H1 (cell line): ENCODE data around the gene RIGI. TPM values are rescaled to one million over a fixed set of nuclear protein-coding genes. Genes with fewer than 3 reads are reported as not detected.

Experiments
- CTCF ChIA-PET: fragments of 300-600 bp; sonication (Branson Sonifier 250); formaldehyde crosslinking; loops from one replicate; lab custom pipeline; 2021; ENCODE audit not compliant: partially characterized antibody; lab: Charles Lee
- POLR2A ChIA-PET: fragments of 300-600 bp; sonication (Branson Sonifier 250); formaldehyde crosslinking; loops from one replicate; lab custom pipeline; 2021; ENCODE audit warnings: inconsistent platforms; ENCODE audit not compliant: partially characterized antibody; lab: Charles Lee
- DNase-seq, 2 experiments: peaks; one replicate each; pipeline versions ENCODE4 v3.0.0 to v3.0.0-alpha.2; 2010 to 2022; ENCODE audit warnings: low spot score in 2 of 2, low read depth in 1 of 2, mixed read lengths in 1 of 2
- FAIRE-seq: peaks from 2 replicates; lab custom pipeline; 2011; peaks lifted over from hg19 to GRCh38; lab: Jason Lieb, UNC
- H2AFZ ChIP-seq: 2 replicates; pipeline ENCODE4 v1.8.1; 2012; ENCODE audit warnings: low read length, inconsistent platforms
- H2AK5ac ChIP-seq: 2 replicates; pipeline ENCODE4 v1.6.1; 2013; ENCODE audit warnings: low read depth, low read length
- H2BK120ac ChIP-seq: replicated peaks from 2 replicates; pipeline ENCODE3; 2013; ENCODE audit warnings: low read depth, low read length, inconsistent platforms
- H2BK12ac ChIP-seq: 2 replicates; pipeline ENCODE4 v1.6.1; 2013; ENCODE audit warnings: low read depth, low read length
- H2BK15ac ChIP-seq: 2 replicates; pipeline ENCODE4 v1.6.1; 2013; ENCODE audit warnings: low read length
- H2BK20ac ChIP-seq: 2 replicates; pipeline ENCODE4 v1.6.1; 2013; ENCODE audit warnings: low read length
- H2BK5ac ChIP-seq: 2 replicates; pipeline ENCODE4 v1.6.1; 2013; ENCODE audit warnings: low read depth, low read length
- H3K14ac ChIP-seq: 2 replicates; pipeline ENCODE4 v1.6.1; 2013; ENCODE audit warnings: inconsistent platforms; ENCODE audit not compliant: insufficient read length
- H3K18ac ChIP-seq: 2 replicates; pipeline ENCODE4 v1.6.1; 2013; ENCODE audit warnings: low read length; ENCODE audit errors: extremely low read depth
- H3K23ac ChIP-seq: 2 replicates; pipeline ENCODE4 v1.6.1; 2013; ENCODE audit warnings: inconsistent platforms; ENCODE audit not compliant: insufficient read length
- H3K23me2 ChIP-seq: 2 replicates; pipeline ENCODE4 v1.6.1; 2013; ENCODE audit warnings: low read depth, low read length
- H3K27ac ChIP-seq: 2 replicates; pipeline ENCODE4 v1.6.1; 2011; ENCODE audit warnings: low read depth, low read length, inconsistent platforms
- H3K27me3 ChIP-seq, 4 experiments: replicated peaks in 1 of 4; 1 replicate in 1 of 4; 2 replicates in 3 of 4; pipeline versions ENCODE4 v1.6.1 to v1.8.1; 2011 to 2013; ENCODE audit warnings: low read length in 3 of 4, mild to moderate bottlenecking in 3 of 4, inconsistent platforms in 2 of 4, mixed read lengths in 2 of 4, moderate library complexity in 1 of 4; ENCODE audit not compliant: control insufficient read depth in 3 of 4, insufficient read depth in 3 of 4; ENCODE audit errors: extremely low read depth in 1 of 4
- H3K36me3 ChIP-seq, 4 experiments: 2 replicates each; pipeline versions ENCODE4 v1.6.1 to v1.8.1; 2011 to 2013; ENCODE audit warnings: mild to moderate bottlenecking in 4 of 4, low read length in 3 of 4, moderate library complexity in 2 of 4, control low read depth in 1 of 4, inconsistent platforms in 1 of 4; ENCODE audit not compliant: insufficient read depth in 4 of 4, control insufficient read depth in 2 of 4
- H3K4ac ChIP-seq: replicated peaks from 2 replicates; pipeline ENCODE3; 2013; ENCODE audit warnings: low read length, low read depth, mixed read lengths, inconsistent platforms; ENCODE audit not compliant: insufficient read length
- H3K4me1 ChIP-seq, 4 experiments: replicated peaks in 1 of 4; 1 replicate in 1 of 4; 2 replicates in 3 of 4; pipeline versions ENCODE4 v1.6.1 to v1.8.1; 2011 to 2013; ENCODE audit warnings: low read length in 3 of 4, inconsistent platforms in 2 of 4, mixed read lengths in 1 of 4; ENCODE audit not compliant: insufficient read depth in 4 of 4, control insufficient read depth in 3 of 4
- H3K4me2 ChIP-seq, 2 experiments: 2 replicates each; pipeline versions ENCODE4 v1.6.1 to v1.8.1; 2011 to 2013; ENCODE audit warnings: low read depth in 2 of 2, low read length in 2 of 2, control low read depth in 1 of 2, inconsistent platforms in 1 of 2, mild to moderate bottlenecking in 1 of 2; ENCODE audit not compliant: insufficient read depth in 1 of 2
- H3K4me3 ChIP-seq, 4 experiments: fragments of 200-600, 300-600 bp in 1 of 4; sonication (generic), shearing (Covaris generic), sonication (Bioruptor Twin) in 1 of 4; 2 replicates each; pipeline versions ENCODE4 v1.5.1 to v1.8.1; 2011 to 2016; ENCODE audit warnings: low read length in 4 of 4, low read depth in 3 of 4, control low read depth in 2 of 4, inconsistent platforms in 2 of 4, mild to moderate bottlenecking in 2 of 4, mixed read lengths in 1 of 4, moderate library complexity in 1 of 4; ENCODE audit not compliant: insufficient read depth in 2 of 4; ENCODE audit errors: extremely low read depth in 1 of 4
- H3K56ac ChIP-seq: replicated peaks from 2 replicates; pipeline ENCODE3; 2013; ENCODE audit warnings: low read depth, mild to moderate bottlenecking, mixed read lengths, low read length, inconsistent platforms; ENCODE audit not compliant: insufficient read length
- H3K79me1 ChIP-seq: 2 replicates; pipeline ENCODE4 v1.6.1; 2013; ENCODE audit warnings: low read depth, low read length, control low read depth
- H3K79me2 ChIP-seq, 2 experiments: 2 replicates each; pipeline versions ENCODE4 v1.6.1 to v1.8.1; 2012 to 2013; ENCODE audit warnings: low read length in 2 of 2, mild to moderate bottlenecking in 2 of 2, inconsistent platforms in 1 of 2; ENCODE audit not compliant: insufficient read depth in 2 of 2, control insufficient read depth in 1 of 2
- H3K9ac ChIP-seq, 4 experiments: replicated peaks in 1 of 4; 1 replicate in 1 of 4; 2 replicates in 3 of 4; pipeline versions ENCODE4 v1.6.1 to v1.8.1; 2011 to 2013; ENCODE audit warnings: low read depth in 3 of 4, low read length in 3 of 4, control low read depth in 2 of 4, mild to moderate bottlenecking in 2 of 4, moderate library complexity in 2 of 4, inconsistent platforms in 1 of 4; ENCODE audit errors: extremely low read depth in 1 of 4
- H3K9me3 ChIP-seq, 2 experiments: 2 replicates each; pipeline versions ENCODE4 v1.6.1 to v1.8.1; 2012 to 2013; ENCODE audit warnings: mild to moderate bottlenecking in 2 of 2, moderate library complexity in 2 of 2, control low read depth in 1 of 2, inconsistent platforms in 1 of 2, low read depth in 1 of 2, low read length in 1 of 2, mixed read lengths in 1 of 2; ENCODE audit not compliant: insufficient read depth in 2 of 2
- H4K20me1 ChIP-seq, 2 experiments: replicated peaks in 1 of 2; 2 replicates each; pipeline versions ENCODE3 to v1.8.1; 2011 to 2013; ENCODE audit warnings: inconsistent platforms in 2 of 2, low read length in 2 of 2, mild to moderate bottlenecking in 1 of 2; ENCODE audit not compliant: insufficient read depth in 2 of 2, control insufficient read depth in 1 of 2
- H4K5ac ChIP-seq: 2 replicates; pipeline ENCODE4 v1.6.1; 2013; ENCODE audit warnings: low read length, low read depth, mixed read lengths, inconsistent platforms; ENCODE audit not compliant: insufficient read length
- H4K8ac ChIP-seq: 2 replicates; pipeline ENCODE4 v1.8.0; 2013; ENCODE audit warnings: mild to moderate bottlenecking, moderate library complexity, low read length, inconsistent platforms; ENCODE audit not compliant: insufficient read depth; ENCODE audit errors: extremely low read depth
- H4K91ac ChIP-seq: replicated peaks from 2 replicates; pipeline ENCODE3; 2013; ENCODE audit warnings: low read length, mixed read lengths, inconsistent platforms; ENCODE audit not compliant: insufficient read length
- ASH2L ChIP-seq: fragments of 200-600, 300-600 bp; sonication (generic); IDR thresholded peaks from one replicate; pipeline ENCODE4 v1.7.1; 2017; ENCODE audit warnings: low read length
- CBX5 ChIP-seq: fragments of 300-800, 300-1000 bp; sonication (generic); IDR thresholded peaks from 2 replicates; pipeline ENCODE4 v1.7.1; 2016; ENCODE audit warnings: antibody characterized with exemption, low read length, low read depth
- MAFK ChIP-seq: IDR thresholded peaks from 2 replicates; pipeline ENCODE4 v1.6.1; 2012; ENCODE audit warnings: low read depth, mild to moderate bottlenecking, improper control_type of control experiment, low read length
- NANOG ChIP-seq: IDR thresholded peaks from 2 replicates; pipeline ENCODE4 v1.6.1; 2011; ENCODE audit warnings: low read length, low read depth, mild to moderate bottlenecking, inconsistent platforms; ENCODE audit not compliant: insufficient read depth, poor library complexity, severe bottlenecking
- POLR2A ChIP-seq, 2 experiments: IDR thresholded peaks; 1 replicate in 1 of 2; 2 replicates in 1 of 2; pipeline ENCODE4 v1.6.1; 2011; ENCODE audit warnings: low read depth in 2 of 2, low read length in 2 of 2, mild to moderate bottlenecking in 2 of 2; ENCODE audit errors: control extremely low read depth in 1 of 2
- SUZ12 ChIP-seq: fragments of 200-600 bp; sonication (generic); IDR thresholded peaks from 2 replicates; pipeline ENCODE4 v1.6.1; 2012; ENCODE audit warnings: mild to moderate bottlenecking, inconsistent platforms, low read length, moderate library complexity, mixed read lengths
- TAF7 ChIP-seq: optimal IDR thresholded peaks from 2 replicates; pipeline ENCODE3; 2011; ENCODE audit warnings: low read depth, mild to moderate bottlenecking, inconsistent platforms, low read length, moderate library complexity, borderline replicate concordance
- TBP ChIP-seq: IDR thresholded peaks from 2 replicates; pipeline ENCODE4 v1.6.1; 2011; ENCODE audit warnings: low read depth, low read length, improper control_type of control experiment
- polyA plus RNA-seq, 7 experiments: library from polyadenylated mRNA; depleted of rRNA in 3 of 7; stranded (reverse) in 5 of 7; unstranded in 2 of 7; fragments of >200 nt in 5 of 7; fragments of 200-250 nt in 2 of 7; gene quantifications; 1 replicate in 5 of 7; 2 replicates in 1 of 7; 4 replicates in 1 of 7; pipeline versions ENCODE4 v1.2.1 to v1.2.3, GENCODE V29; 2011 to 2013; ENCODE audit warnings: missing spikeins in 2 of 7, mixed read lengths in 2 of 7
- total RNA-seq: library from RNA; stranded (reverse); fragmentation: NEBNext Ultra II Directional; extraction: Animal tissue kit (Norgen Biotek cat#: 25700); gene quantifications from 2 replicates; pipeline ENCODE4 v1.2.1, GENCODE V29; 2021

The RIGI gene
- total and polyA plus RNA-seq, 2 of the 8 experiments (the other 6 are each of a cell fraction or from before 2014, with no cell fraction given) = 3.1 to 6.7 TPM

GRCh38 chr9:32516241-32516640 lies 9.8 kb downstream of the RIGI start:
- H4K91ac ChIP-seq = no peak overlapping the region
- no peaks in the 10 kb centered on the region for H3K79me1 ChIP-seq
- peaks cover 30 to 35% of the 10 kb centered on the region in 2 experiments for H3K9me3 ChIP-seq
- no peak overlapping the region for H2BK15ac ChIP-seq
- no peak overlapping the region for H4K8ac ChIP-seq
- H2AFZ ChIP-seq = no peak overlapping the region
- H3K4me1 ChIP-seq = no peaks in the 10 kb centered on the region
- no peaks in the 10 kb centered on the region for H3K79me2 ChIP-seq
- no peak overlapping the region for H2AK5ac ChIP-seq
- H3K56ac ChIP-seq = no peak overlapping the region
- no peaks in the 10 kb centered on the region for H3K23me2 ChIP-seq
- H4K20me1 ChIP-seq = no peaks in the 10 kb centered on the region
- H2BK120ac ChIP-seq = no peak overlapping the region
- no peak overlapping the region for H2BK12ac ChIP-seq
- no peaks in the 10 kb centered on the region for H3K27me3 ChIP-seq
- CTCF ChIA-PET = interaction anchor here (2.0 kb wide), 1 partner anchor 10 kb away, joined by 8 read pairs; the partner anchor contains the start of gene RIGI
- H2BK5ac ChIP-seq = no peak overlapping the region
- H3K4me2 ChIP-seq = no peak overlapping the region
- no peak overlapping the region for H3K4me3 ChIP-seq
- no peak overlapping the region for H3K27ac ChIP-seq
- H3K9ac ChIP-seq = no peak overlapping the region
- POLR2A ChIA-PET = interaction anchor here (1.6 kb wide), 1 partner anchor 35 kb away, joined by 4 read pairs; no protein-coding TSS in a partner anchor
- H3K14ac ChIP-seq = no peak overlapping the region
- H3K36me3 ChIP-seq = peaks cover 0 to 14% (median 5%) of the 10 kb centered on the region in 4 experiments; a peak in 3 of 8 replicates
- no peak overlapping the region for H3K23ac ChIP-seq
- no peak for DNase-seq
- no peak overlapping the region for H3K18ac ChIP-seq
- H4K5ac ChIP-seq = no peak overlapping the region
- H3K4ac ChIP-seq = no peak overlapping the region
- no peak overlapping the region for H2BK20ac ChIP-seq
- no peak for FAIRE-seq
- TF ChIP-seq MAFK (no peak), TAF7 (no peak), POLR2A (IDR thresholded peaks at IDR 0.05; ENCODE audit: control extremely low read depth in 1 of 2, low read depth in 2 of 2, low read length in 2 of 2) (no peak), ASH2L (no peak), TBP (no peak), CBX5 (no peak), SUZ12 (no peak), NANOG (no peak)
